ENCODE data around the gene AGBL3. TPM values are rescaled to one million over a fixed set of nuclear protein-coding genes. Genes with fewer than 3 reads are reported as not detected.
A peak's percentile ranks its signal among the peaks of the same experiment; 100 is the strongest.
"Not testable (repeated sequence)": the region's sequence is repeated elsewhere in the genome, so short reads cannot be mapped to it uniquely, and the experiment has no call there.

AGBL3 gene
- total RNA-seq, 1 donor from 2014 or later: 0.62 TPM

GRCh38 chr7:135168489-135169140, 182.3 kb downstream of the AGBL3 start:
- DNase-seq: no peak

- DNase-seq: no peak
Measured at GRCh38 chr7:135169141-135169963, 183.0 kb downstream of the AGBL3 start.

- DNase-seq: no peak
Measured at GRCh38 chr7:135169964-135170273, 183.6 kb downstream of the AGBL3 start.

- peak; percentile 96 for DNase-seq
Measured at GRCh38 chr7:135170274-135170997, 184.1 kb downstream of the AGBL3 start, which contains the start of gene CYREN. Gene CYREN, minus strand, starts transcription at chr7:135170707. Its CDS starts 1,785 bp downstream, at chr7:135168922.

- not testable (repeated sequence) for DNase-seq
Measured at GRCh38 chr7:135170998-135171481, 184.7 kb downstream of the AGBL3 start.

GRCh38 chr7:135171581-135172291, 185.4 kb downstream of the AGBL3 start:
- not testable (repeated sequence) for DNase-seq

- DNase-seq: not testable (repeated sequence)
Measured at GRCh38 chr7:135173916-135174315, 187.6 kb downstream of the AGBL3 start.

- DNase-seq: no peak
Measured at GRCh38 chr7:135174941-135175340, 188.6 kb downstream of the AGBL3 start.

GRCh38 chr7:135175931-135176330, 189.6 kb downstream of the AGBL3 start:
- DNase-seq: no peak

- DNase-seq: no peak
Measured at GRCh38 chr7:135177028-135177696, 190.9 kb downstream of the AGBL3 start.

GRCh38 chr7:135178364-135178763, 192.1 kb downstream of the AGBL3 start:
- no peak for DNase-seq

- no peak for DNase-seq
Measured at GRCh38 chr7:135179321-135179925, 193.1 kb downstream of the AGBL3 start.

- DNase-seq: no peak
Measured at GRCh38 chr7:135180122-135180521, 193.8 kb downstream of the AGBL3 start.

GRCh38 chr7:135181261-135181928, 195.1 kb downstream of the AGBL3 start:
- no peak for DNase-seq

- no peak for DNase-seq
Measured at GRCh38 chr7:135181929-135182678, 195.8 kb downstream of the AGBL3 start.

GRCh38 chr7:135183478-135183877, 197.2 kb downstream of the AGBL3 start:
- no peak for DNase-seq

- DNase-seq: no peak
Measured at GRCh38 chr7:135184254-135184841, 198.0 kb downstream of the AGBL3 start.
